Ammon's horn (tissue), 1 donor: ENCODE measurements around the gene DGKB.
A peak's percentile ranks its signal among the peaks of the same experiment; 100 is the strongest.

Experiments used
- DNase-seq: peaks from one replicate; pipeline ENCODE4 v3.0.0-alpha.2; 2016; ENCODE audit warnings: low spot score

DGKB gene

GRCh38 chr7:14385074-14385473, 517.5 kb downstream of the DGKB start:
- no peak for DNase-seq

GRCh38 chr7:14381936-14382335, 520.6 kb downstream of the DGKB start:
- DNase-seq = no peak

DNA sequence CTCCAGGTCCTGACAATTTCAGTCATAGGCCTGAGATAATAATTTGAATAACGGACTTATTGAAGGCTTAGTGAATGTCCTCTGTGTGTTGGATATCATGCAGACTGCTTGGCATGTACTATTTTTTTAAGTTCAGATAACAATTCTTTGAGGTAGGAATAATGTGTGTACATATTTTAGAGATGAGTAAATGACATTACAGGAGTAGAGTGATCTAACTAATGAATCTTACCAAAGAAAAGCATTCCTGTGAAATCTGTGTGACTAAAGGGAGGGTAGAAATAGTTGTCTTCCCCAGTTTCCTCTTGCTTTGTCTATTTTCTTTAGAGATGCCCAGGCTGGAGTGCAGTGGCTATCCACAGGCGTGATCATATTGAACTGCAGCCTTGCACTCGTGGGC, 521.2 kb downstream of the DGKB start:
- DNase-seq = no peak

GRCh38 chr7:14380881-14381280, 521.7 kb downstream of the DGKB start:
- no peak for DNase-seq

DNA sequence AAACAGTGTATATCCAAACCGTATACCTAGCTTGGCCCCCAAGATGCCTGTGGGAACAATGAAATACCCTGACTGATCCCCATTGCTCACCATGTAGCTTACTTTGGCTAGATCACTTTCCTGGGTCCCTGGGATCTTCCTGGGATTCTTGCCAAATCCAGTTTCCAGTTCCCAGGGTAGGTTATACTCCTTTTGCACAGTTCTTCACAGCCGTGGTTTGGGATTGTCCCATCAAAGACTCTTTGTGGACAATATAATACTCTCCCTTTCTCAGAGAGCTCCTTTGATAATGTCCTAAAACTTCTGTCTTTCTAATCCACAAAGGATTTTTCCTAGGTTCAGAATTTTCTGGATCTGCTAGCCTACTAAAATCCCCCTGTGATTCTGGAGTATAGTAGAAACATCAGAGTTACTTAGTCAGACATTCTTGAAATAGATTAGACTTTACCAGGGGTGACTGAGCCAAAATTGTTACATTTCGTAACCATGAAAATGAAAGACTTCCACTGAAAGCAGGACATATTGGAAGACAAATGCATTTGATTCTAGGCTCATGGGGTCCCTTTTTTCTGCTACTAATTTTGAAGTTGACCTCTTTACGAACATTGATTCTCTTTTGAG, 524.8 kb downstream of the DGKB start:
- DNase-seq = no peak

- DNase-seq = no peak
Measured at GRCh38 chr7:14376711-14377110, 525.8 kb downstream of the DGKB start.

DNA sequence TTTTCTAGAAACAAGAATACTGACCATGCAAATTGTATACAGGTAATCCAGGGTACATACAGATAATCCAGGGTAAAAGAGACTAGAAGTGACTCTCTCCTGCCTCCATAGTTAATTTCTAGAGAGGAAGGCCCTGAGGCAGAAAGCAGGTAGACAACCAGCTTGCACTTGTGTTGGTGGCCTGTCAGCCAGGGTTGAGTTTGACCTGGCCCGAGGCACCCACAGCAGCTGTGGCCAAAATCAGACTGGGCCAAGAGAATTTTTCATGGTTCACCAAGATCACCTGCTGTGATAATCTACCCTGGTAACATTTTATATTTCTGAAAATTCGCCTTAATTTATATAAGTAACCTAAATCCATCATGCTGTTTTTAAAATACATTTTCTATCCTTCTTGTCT, 526.6 kb downstream of the DGKB start:
- DNase-seq = no peak

GRCh38 chr7:14374336-14374735, 528.2 kb downstream of the DGKB start:
- no peak for DNase-seq

DNA sequence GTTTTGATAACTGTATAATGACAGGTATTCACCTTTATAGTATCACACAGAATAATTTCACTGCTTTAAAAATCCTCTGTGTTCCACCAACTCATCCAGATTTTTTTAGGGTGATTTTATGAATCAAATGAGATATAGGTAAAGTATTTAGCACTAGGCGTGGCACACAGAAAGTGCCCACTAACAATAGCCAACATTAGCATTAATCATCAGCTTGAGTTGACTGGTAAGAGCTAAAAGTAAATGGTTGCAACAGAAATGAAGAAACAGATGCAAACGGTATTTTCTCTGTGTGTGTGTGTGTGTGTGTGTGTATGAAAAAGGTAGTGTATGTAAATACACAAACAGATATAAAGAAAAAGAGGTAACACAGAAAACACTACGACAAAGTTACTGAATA, 534.3 kb downstream of the DGKB start:
- DNase-seq = no peak

- DNase-seq = peak; percentile 13
Measured at GRCh38 chr7:14351167-14351566, 551.4 kb downstream of the DGKB start.

- no peak for DNase-seq
Measured at GRCh38 chr7:14341200-14341775, 561.3 kb downstream of the DGKB start.

DNA sequence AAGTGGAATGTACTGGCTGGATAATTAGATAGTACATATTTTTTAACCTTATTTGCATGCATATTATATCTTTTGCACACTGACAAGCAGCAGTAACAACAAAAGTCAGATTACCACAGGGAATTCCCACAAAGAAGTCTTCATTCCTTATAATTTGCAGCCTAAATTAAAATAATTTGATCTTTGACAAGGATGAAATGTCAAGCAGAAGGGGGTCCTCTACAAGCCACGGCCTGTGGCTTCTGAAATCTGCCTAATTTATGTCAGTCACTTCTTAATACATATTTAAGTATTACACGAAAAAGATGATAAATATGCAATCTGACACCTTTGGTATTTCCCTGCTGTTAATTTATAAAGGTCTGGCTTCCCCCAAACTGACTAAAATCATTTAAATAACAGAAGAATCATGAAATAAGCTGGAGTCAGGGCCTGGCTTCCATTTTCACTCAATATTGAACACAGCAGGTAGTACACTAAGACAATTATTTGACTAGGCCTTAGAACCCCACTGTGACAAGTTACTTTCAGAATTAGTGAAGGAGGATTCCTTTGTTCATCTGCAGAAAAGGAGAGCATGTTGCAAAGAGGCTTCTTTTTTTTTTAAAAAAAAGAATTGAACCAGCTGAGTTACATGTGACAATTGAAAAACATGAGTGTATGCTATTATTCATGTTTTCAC, 562.0 kb downstream of the DGKB start:
- DNase-seq = no peak

- DNase-seq = no peak
Measured at GRCh38 chr7:14339861-14340260, 562.7 kb downstream of the DGKB start.

DNA sequence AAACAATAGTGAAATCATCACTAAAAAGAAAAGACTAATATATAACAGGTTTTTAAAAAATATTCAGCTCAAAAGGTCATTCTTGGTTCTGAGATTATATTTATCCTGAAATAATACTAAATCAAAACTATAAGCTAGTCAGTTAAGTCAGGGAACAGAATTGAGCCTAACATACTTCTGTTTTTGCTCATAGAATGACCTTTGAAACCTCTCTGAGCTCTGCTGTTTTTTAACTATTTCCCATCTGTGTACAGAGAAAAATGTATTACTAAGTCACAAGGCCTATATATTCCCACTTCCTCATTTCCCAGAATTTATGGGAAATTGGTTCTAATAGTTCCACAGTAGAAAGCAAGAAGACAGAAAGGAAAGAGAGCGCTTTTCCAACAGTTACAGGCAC, 566.3 kb downstream of the DGKB start:
- DNase-seq = no peak

- DNase-seq = no peak
Measured at GRCh38 chr7:14332155-14332554, 570.4 kb downstream of the DGKB start.

GRCh38 chr7:14324767-14325166, 577.8 kb downstream of the DGKB start:
- DNase-seq = no peak

- DNase-seq = no peak
Measured at GRCh38 chr7:14322724-14323123, 579.8 kb downstream of the DGKB start.

GRCh38 chr7:14321947-14322346, 580.6 kb downstream of the DGKB start:
- no peak for DNase-seq

DNA sequence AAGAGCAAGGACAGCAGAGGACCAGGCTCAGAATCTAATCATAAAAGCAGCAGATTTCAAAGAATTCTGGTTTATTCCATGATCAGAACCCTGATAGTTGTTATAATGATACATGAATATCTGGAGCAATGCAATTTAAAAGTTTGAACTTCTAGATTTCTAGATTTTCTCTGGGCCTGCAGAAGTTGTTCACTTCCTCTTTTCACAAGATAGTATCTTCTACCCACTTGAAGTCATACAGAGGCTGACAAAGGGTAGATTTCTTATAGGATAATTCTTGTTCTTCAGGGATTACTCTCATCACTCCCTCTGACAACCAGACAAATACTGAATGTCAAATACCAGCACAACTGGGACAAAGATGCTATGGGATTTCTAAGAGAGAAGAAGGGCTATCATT, 593.1 kb downstream of the DGKB start:
- no peak for DNase-seq

DNA sequence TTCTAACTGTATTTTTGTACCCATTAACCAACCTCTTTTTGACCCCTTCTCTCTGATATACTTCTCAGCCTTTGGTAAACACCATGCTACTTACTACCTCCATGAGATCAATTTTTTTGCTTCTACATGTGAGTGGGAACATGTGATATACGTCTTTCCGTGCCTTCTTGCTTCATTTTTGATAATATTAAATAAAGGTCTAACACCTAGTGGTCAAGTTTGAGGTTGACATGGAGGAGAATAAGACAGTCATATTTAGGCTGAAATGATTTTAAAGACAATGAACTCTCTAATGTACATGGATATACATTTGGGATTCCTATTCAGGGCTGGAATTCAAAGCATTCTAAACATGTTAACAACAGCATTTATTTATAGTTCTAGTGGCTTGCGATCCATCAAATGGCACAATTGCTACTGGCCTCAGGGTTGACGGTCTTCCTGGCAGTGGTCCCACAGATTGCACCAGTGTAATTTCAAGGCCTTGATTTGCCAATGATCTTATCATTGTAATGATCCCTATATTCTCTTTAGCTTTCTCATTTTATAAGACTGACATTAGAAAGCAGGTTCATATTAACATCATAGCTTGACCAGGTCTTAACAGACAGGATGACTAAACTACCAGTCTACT, 597.2 kb downstream of the DGKB start:
- no peak for DNase-seq

- DNase-seq = no peak
Measured at GRCh38 chr7:14303536-14303935, 599.0 kb downstream of the DGKB start.

DNA sequence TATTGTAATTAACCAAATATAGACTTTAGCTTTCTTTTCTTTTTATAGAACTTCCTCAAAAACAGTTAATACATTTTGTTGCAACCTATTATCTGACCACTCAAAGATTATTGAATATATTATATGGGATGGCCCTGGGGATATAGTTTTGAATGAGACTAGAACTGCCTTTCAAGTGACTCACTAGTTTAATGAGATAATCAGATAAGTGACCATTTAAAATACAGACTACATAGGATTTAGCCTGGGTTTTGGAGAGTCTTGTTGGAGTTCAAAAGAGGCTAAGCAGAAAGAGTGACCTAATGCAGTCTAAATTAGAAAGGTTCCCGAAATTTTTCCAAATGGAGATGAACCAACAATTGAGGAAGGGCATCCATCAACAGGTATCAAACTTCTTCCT, 607.9 kb downstream of the DGKB start:
- no peak for DNase-seq

- DNase-seq = no peak
Measured at GRCh38 chr7:14293434-14293833, 609.1 kb downstream of the DGKB start.
